ENCODE results near the gene BLNK. TPM values are rescaled to one million over a fixed set of nuclear protein-coding genes. Genes with fewer than 3 reads are reported as not detected.

BLNK gene
- total and polyA plus RNA-seq, 4 donors, result 4.1 to 18.7 (median 6.4) TPM

DNA sequence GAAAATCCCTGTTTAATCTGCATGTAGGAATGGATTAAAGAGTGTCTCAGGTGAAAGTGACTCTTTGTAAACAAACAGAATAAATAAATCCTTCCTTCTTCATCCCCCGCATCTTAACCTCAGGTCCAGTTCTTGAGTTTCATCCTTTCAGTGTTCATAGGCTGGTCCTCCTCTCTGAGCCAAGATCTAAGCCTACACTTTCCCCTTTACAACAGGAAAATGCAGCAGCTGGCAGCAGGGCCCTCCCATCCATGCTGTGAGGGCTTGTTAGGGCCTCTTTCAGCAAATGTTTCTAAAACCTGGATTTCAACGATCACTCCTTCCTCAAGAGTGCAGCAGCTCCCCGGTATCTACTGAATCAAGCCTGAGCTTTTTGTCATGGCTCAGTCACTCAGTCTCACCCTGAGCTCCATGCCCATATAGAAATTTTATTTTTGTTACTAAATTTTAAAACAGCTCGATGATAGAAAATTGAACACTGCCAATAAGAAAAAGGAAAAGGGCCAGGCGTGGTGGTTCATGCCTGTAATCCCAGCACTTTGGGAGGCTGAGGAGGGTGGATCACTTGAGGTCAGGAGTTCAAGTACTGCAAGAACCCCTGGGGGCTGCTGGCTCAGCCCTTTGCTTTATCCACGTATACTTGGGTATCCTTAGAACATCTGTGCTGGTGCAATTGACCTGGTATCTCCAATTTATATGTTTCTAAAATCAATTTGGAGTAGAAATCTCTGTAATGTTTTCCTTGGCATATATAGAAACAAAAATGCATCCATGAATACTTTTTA lies 15.6 kb downstream of the BLNK start:
- Histone ChIP-seq H3K9me3 (ENCODE audit: control insufficient read depth in 4 of 4, insufficient read depth in 3 of 4, low read length in 3 of 4) (no peaks in the 10 kb centered on the region), H3K4me1 (ENCODE audit: control insufficient read depth in 5 of 5, insufficient read depth in 5 of 5, low read length in 5 of 5) (peaks cover 0 to 7% (median 6%) of the 10 kb centered on the region in 5 donors), H3K36me3 (ENCODE audit: control insufficient read depth in 4 of 4, insufficient read depth in 4 of 4, low read length in 4 of 4) (no peaks in the 10 kb centered on the region), H3K4me3 (no peak overlapping the region), H3K27me3 (ENCODE audit: control insufficient read depth in 3 of 3, insufficient read depth in 3 of 3, low read length in 2 of 3) (no peaks in the 10 kb centered on the region), H3K27ac (ENCODE audit: low read depth in 1 of 2, low read length in 1 of 2) (no peak overlapping the region), H3K9ac (ENCODE audit: insufficient read depth in 1 of 2, low read length in 2 of 2) (no peak overlapping the region)
- ATAC-seq (ENCODE audit: insufficient read depth, low FRiP score), result no peak
- DNase-seq, result peak in 1 of 3 donors; percentile 15
- WGBS, 2 donors, result 72 to 77% methylated on average over 6 of the region's 6 CpGs
- no peak for TF ChIP-seq CTCF (IDR thresholded peaks at IDR 0.05; ENCODE audit: control extremely low read depth, extremely low read depth)

GRCh38 chr10:96254976-96255375 lies 16.4 kb downstream of the BLNK start:
- Histone ChIP-seq H3K27me3 (ENCODE audit: control insufficient read depth in 3 of 3, insufficient read depth in 3 of 3, low read length in 2 of 3) (no peaks in the 10 kb centered on the region), H3K9ac (ENCODE audit: insufficient read depth in 1 of 2, low read length in 2 of 2) (no peak overlapping the region), H3K4me1 (ENCODE audit: control insufficient read depth in 5 of 5, insufficient read depth in 5 of 5, low read length in 5 of 5) (peaks cover 0 to 7% (median under 1%) of the 10 kb centered on the region in 5 donors), H3K27ac (ENCODE audit: low read depth in 1 of 2, low read length in 1 of 2) (no peak overlapping the region), H3K36me3 (ENCODE audit: control insufficient read depth in 4 of 4, insufficient read depth in 4 of 4, low read length in 4 of 4) (no peaks in the 10 kb centered on the region), H3K9me3 (ENCODE audit: control insufficient read depth in 4 of 4, insufficient read depth in 3 of 4, low read length in 3 of 4) (no peaks in the 10 kb centered on the region), H3K4me3 (no peak overlapping the region)
- no peak for TF ChIP-seq CTCF (IDR thresholded peaks at IDR 0.05; ENCODE audit: control extremely low read depth, extremely low read depth)
- 80 to 87% methylated on average over 5 of the region's 5 CpGs for WGBS, 2 donors
- ATAC-seq (ENCODE audit: insufficient read depth, low FRiP score) (no peak), DNase-seq (no peak)

GRCh38 chr10:96252730-96253129 lies 18.6 kb downstream of the BLNK start:
- 78 to 83% methylated on average over 5 of the region's 5 CpGs for WGBS, 2 donors
- Histone ChIP-seq H3K27me3 (ENCODE audit: control insufficient read depth in 3 of 3, insufficient read depth in 3 of 3, low read length in 2 of 3) (no peaks in the 10 kb centered on the region), H3K27ac (ENCODE audit: low read depth in 1 of 2, low read length in 1 of 2) (no peak overlapping the region), H3K9me3 (ENCODE audit: control insufficient read depth in 4 of 4, insufficient read depth in 3 of 4, low read length in 3 of 4) (no peaks in the 10 kb centered on the region), H3K9ac (ENCODE audit: insufficient read depth in 1 of 2, low read length in 2 of 2) (no peak overlapping the region), H3K4me1 (ENCODE audit: control insufficient read depth in 5 of 5, insufficient read depth in 5 of 5, low read length in 5 of 5) (peaks cover 0 to 2% (median 0%) of the 10 kb centered on the region in 5 donors), H3K36me3 (ENCODE audit: control insufficient read depth in 4 of 4, insufficient read depth in 4 of 4, low read length in 4 of 4) (no peaks in the 10 kb centered on the region), H3K4me3 (no peak overlapping the region)
- no peak for TF ChIP-seq CTCF (IDR thresholded peaks at IDR 0.05; ENCODE audit: control extremely low read depth, extremely low read depth)
- DNase-seq (no peak), ATAC-seq (ENCODE audit: insufficient read depth, low FRiP score) (no peak)

Measured in lung (tissue), 12 donors.